ENCODE results near the gene KCNQ5. TPM values are rescaled to one million over a fixed set of nuclear protein-coding genes. Genes with fewer than 3 reads are reported as not detected.

KCNQ5 gene
- total and polyA plus RNA-seq, 2 of the 8 experiments (the other 6 are each of a cell fraction or from before 2014, with no cell fraction given) = 0.83 to 1.2 TPM

DNA sequence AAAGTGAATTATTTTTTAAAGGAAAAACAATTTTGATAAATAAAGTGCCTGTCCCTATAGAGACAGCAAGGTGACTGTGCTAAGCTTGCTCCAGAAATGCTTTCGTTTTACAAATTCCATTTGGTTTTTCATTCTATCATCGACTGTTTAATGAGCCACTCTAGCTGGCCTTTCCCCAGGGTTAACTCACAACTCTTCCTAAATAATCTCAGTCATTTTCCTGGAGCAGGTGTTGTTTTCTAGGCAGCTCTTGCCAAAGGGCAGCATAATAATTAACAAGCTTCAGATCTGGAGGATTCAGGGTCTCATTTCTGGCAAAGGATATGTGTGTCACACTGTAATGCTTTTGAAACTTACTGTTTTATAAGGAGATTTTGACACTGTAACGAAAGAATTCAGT is 419.2 kb downstream of the KCNQ5 start:
- H4K5ac ChIP-seq (ENCODE audit: insufficient read length, low read depth, low read length) = no peak overlapping the region
- POLR2A ChIA-PET (ENCODE audit: partially characterized antibody) = interaction anchor here (1.2 kb wide), 1 partner anchor 10 kb away, joined by 3 read pairs; no protein-coding TSS in a partner anchor
- no peak overlapping the region for H3K56ac ChIP-seq (replicated peaks; ENCODE audit: insufficient read length, low read depth, low read length)
- no peaks in the 10 kb centered on the region; a peak in 1 of 8 replicates for H3K36me3 ChIP-seq (ENCODE audit: control insufficient read depth in 2 of 4, insufficient read depth in 4 of 4, low read length in 3 of 4)
- H2BK5ac ChIP-seq (ENCODE audit: low read depth, low read length) = no peak overlapping the region
- no peaks in the 10 kb centered on the region for H3K9me3 ChIP-seq (ENCODE audit: insufficient read depth in 2 of 2, low read depth in 1 of 2, low read length in 1 of 2)
- no peaks in the 10 kb centered on the region for H3K27me3 ChIP-seq (replicated peaks in 1 of 4; ENCODE audit: control insufficient read depth in 3 of 4, extremely low read depth in 1 of 4, insufficient read depth in 3 of 4, low read length in 3 of 4)
- FAIRE-seq (no peak), DNase-seq (ENCODE audit: low read depth in 1 of 2, low spot score in 2 of 2) (no peak)
- H2AFZ ChIP-seq (ENCODE audit: low read length) = no peak overlapping the region
- no peak overlapping the region for H2BK12ac ChIP-seq (ENCODE audit: low read depth, low read length)
- H4K20me1 ChIP-seq (replicated peaks in 1 of 2; ENCODE audit: control insufficient read depth in 1 of 2, insufficient read depth in 2 of 2, low read length in 2 of 2) = no peaks in the 10 kb centered on the region
- H4K8ac ChIP-seq (ENCODE audit: extremely low read depth, insufficient read depth, low read length) = no peak overlapping the region
- TF ChIP-seq BACH1 (IDR thresholded peaks at IDR 0.05; ENCODE audit: low read length) (no peak), KDM4A (IDR thresholded peaks at IDR 0.05; ENCODE audit: low read depth, low read length, severe bottlenecking) (no peak), GTF2F1 (IDR thresholded peaks at IDR 0.05; ENCODE audit: borderline replicate concordance, low read depth, low read length) (no peak), RFX5 (IDR thresholded peaks at IDR 0.05; ENCODE audit: borderline replicate concordance, low read depth, low read length) (no peak)
- no peak overlapping the region for H2BK120ac ChIP-seq (replicated peaks; ENCODE audit: low read depth, low read length)
- H3K18ac ChIP-seq (ENCODE audit: extremely low read depth, low read length) = no peak overlapping the region
- 88% methylated on average over 3 of the region's 3 CpGs; no CpG with 5 or more reads in 1 of the 2 experiments for WGBS, 2 experiments (ENCODE audit: extremely low coverage in 1 of 2, insufficient coverage in 1 of 2, insufficient read length in 1 of 2, insufficient replicate concordance in 2 of 2, low coverage in 1 of 2, low lambda C conversion rate in 2 of 2, missing lambda C conversion rate in 1 of 2)
- no peak overlapping the region for H2BK15ac ChIP-seq (ENCODE audit: low read length)
- H3K27ac ChIP-seq (ENCODE audit: low read depth, low read length) = no peak overlapping the region
- no peaks in the 10 kb centered on the region for H3K23me2 ChIP-seq (ENCODE audit: low read depth, low read length)
- no peak overlapping the region for H3K4me2 ChIP-seq (ENCODE audit: insufficient read depth in 1 of 2, low read depth in 2 of 2, low read length in 2 of 2)
- H3K14ac ChIP-seq (ENCODE audit: insufficient read length) = no peak overlapping the region
- no peak overlapping the region for H3K4me3 ChIP-seq (ENCODE audit: extremely low read depth in 1 of 4, insufficient read depth in 2 of 4, low read depth in 3 of 4, low read length in 4 of 4)
- no peak overlapping the region for H4K91ac ChIP-seq (replicated peaks; ENCODE audit: insufficient read length, low read length)
- H3K23ac ChIP-seq (ENCODE audit: insufficient read length) = no peak overlapping the region
- H2BK20ac ChIP-seq (ENCODE audit: low read length) = no peak overlapping the region
- CTCF ChIA-PET (ENCODE audit: partially characterized antibody) = interaction anchor here (0.6 to 1.1 kb wide), 3 partner anchors 19 to 216 kb away, joined by 3 to 4 read pairs (median 3); no protein-coding TSS in a partner anchor
- no peak overlapping the region for H2AK5ac ChIP-seq (ENCODE audit: low read depth, low read length)
- no peak overlapping the region for H3K9ac ChIP-seq (replicated peaks in 1 of 4; ENCODE audit: extremely low read depth in 1 of 4, low read depth in 3 of 4, low read length in 3 of 4)
- H3K4me1 ChIP-seq (replicated peaks in 1 of 4; ENCODE audit: control insufficient read depth in 3 of 4, insufficient read depth in 4 of 4, low read length in 3 of 4) = no peaks in the 10 kb centered on the region
- no peaks in the 10 kb centered on the region for H3K79me2 ChIP-seq (ENCODE audit: control insufficient read depth in 1 of 2, insufficient read depth in 2 of 2, low read length in 2 of 2)
- H3K79me1 ChIP-seq (ENCODE audit: low read depth, low read length) = no peaks in the 10 kb centered on the region
- H3K4ac ChIP-seq (replicated peaks; ENCODE audit: insufficient read length, low read depth, low read length) = no peak overlapping the region

Measured in H1 (cell line).